Neutrophil (primary cell): Measurements from ENCODE around the gene STYX.

Experiments used
- H3K27ac ChIP-seq: fragments of 200-600 bp; sonication (generic); 2 replicates; pipeline ENCODE4 v1.5.1; 2016; ENCODE audit warnings: mild to moderate bottlenecking, moderate library complexity
- H3K27me3 ChIP-seq: fragments of 200-600 bp; sonication (generic); 2 replicates; pipeline ENCODE4 v1.6.0; 2016; ENCODE audit warnings: mild to moderate bottlenecking
- H3K36me3 ChIP-seq: fragments of 200-600 bp; sonication (generic); 2 replicates; pipeline ENCODE4 v1.5.1; 2017
- H3K4me1 ChIP-seq, 2 experiments: fragments of 200-600 bp in 1 of 2; sonication (generic) in 1 of 2; 1 replicate in 1 of 2; 2 replicates in 1 of 2; pipeline versions ENCODE4 v1.5.1 to v1.6.1; 2013 to 2016; ENCODE audit warnings: low read depth in 1 of 2, low read length in 1 of 2, mild to moderate bottlenecking in 1 of 2, moderate library complexity in 1 of 2; ENCODE audit not compliant: control insufficient read depth in 1 of 2, insufficient read depth in 1 of 2
- H3K4me3 ChIP-seq, 2 experiments: fragments of 200-600 bp in 1 of 2; sonication (generic) in 1 of 2; 1 replicate in 1 of 2; 2 replicates in 1 of 2; pipeline ENCODE4 v1.5.1; 2013 to 2016; ENCODE audit warnings: low read depth in 1 of 2, low read length in 1 of 2, mild to moderate bottlenecking in 1 of 2, moderate library complexity in 1 of 2
- H3K9me3 ChIP-seq: fragments of 200-600 bp; sonication (generic); 2 replicates; pipeline ENCODE4 v1.5.1; 2016
- CTCF ChIP-seq: fragments of 200-600 bp; sonication (generic); IDR thresholded peaks from 2 replicates; pipeline ENCODE4 v1.5.1; 2016; ENCODE audit warnings: antibody characterized with exemption

The STYX gene

DNA sequence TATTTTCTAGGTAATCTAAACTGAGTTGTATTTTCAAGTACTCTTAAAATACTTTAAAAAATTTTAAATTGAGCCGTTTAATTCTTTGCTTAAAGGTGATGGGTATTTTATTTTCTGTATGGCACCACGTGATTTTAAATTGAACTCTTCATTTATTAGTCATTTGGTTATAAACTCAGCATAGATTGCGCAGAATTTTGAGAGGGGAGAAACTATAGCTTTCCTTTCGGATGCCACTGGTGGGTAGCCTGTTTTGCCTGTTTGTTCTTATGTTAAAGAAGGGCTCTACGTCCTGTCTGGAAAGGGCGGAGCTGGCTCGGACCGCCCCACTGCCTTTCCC lies 411 bp upstream of the STYX start:
- peak overlapping the region; percentile 90 to 99 for H3K4me3 ChIP-seq
- no peak for TF ChIP-seq CTCF
- H3K9me3 ChIP-seq: no peaks in the 10 kb centered on the region
- H3K4me1 ChIP-seq: peaks cover 13 to 24% of the 10 kb centered on the region in 2 experiments
- peak overlapping the region; percentile 84 for H3K27ac ChIP-seq
- H3K36me3 ChIP-seq: peaks cover 25% of the 10 kb centered on the region
- no peaks in the 10 kb centered on the region for H3K27me3 ChIP-seq

DNA sequence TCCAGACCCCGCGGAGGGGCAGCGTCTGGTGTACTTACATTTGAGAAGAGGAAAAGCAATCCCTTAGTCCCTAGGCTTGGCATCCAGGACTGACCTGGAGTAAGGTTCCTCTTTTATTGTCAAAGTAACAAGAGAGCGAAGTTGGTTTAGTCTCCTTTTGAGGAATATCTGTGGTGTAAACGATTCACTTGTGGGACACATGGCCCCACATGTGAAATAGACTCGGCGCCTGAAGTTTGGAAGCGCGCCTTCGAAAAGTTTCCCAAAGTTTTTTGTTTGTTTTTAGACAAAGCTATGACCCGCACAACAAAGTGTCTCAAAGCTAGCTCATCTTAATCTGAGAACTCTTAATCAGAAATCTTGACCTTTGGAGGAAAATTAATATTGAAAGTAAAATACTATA lies 744 bp downstream of the STYX start:
- Histone ChIP-seq H3K9me3 (no peaks in the 10 kb centered on the region), H3K27ac (peak overlapping the region; percentile 84), H3K4me1 (peaks cover 21 to 36% of the 10 kb centered on the region in 2 experiments), H3K4me3 (peak overlapping the region; percentile 90 to 99), H3K36me3 (peaks cover 14% of the 10 kb centered on the region), H3K27me3 (no peaks in the 10 kb centered on the region)
- TF ChIP-seq CTCF: no peak

DNA sequence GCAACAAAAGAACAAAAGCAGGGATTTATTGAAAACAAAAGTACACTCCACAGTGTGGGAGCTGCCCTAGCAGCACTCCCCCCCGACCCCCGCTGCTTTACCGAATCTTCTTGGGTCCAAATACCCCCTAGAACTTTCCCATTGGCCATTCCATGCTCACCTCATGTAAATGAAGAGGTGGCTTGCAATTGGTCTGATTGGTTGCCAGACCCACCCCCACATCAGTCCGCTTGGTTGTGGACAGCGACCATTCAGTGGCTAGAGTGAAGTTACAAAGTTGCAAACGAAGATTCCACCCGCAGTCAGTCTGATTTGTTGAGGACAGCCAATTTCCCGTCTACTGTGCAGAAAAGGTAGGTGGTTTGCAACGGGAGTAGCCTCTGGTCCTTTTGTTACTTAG lies 3.9 kb downstream of the STYX start:
- no peak for TF ChIP-seq CTCF
- H3K36me3 ChIP-seq: no peaks in the 10 kb centered on the region
- H3K9me3 ChIP-seq: no peaks in the 10 kb centered on the region
- no peak overlapping the region for H3K4me3 ChIP-seq
- peak overlapping the region; percentile 45 for H3K27ac ChIP-seq
- peaks cover 25 to 44% of the 10 kb centered on the region in 2 experiments for H3K4me1 ChIP-seq
- H3K27me3 ChIP-seq: no peaks in the 10 kb centered on the region

- Histone ChIP-seq H3K27me3 (no peaks in the 10 kb centered on the region), H3K9me3 (no peaks in the 10 kb centered on the region), H3K4me3 (no peak overlapping the region), H3K4me1 (peaks cover 13 to 28% of the 10 kb centered on the region in 2 experiments), H3K27ac (peak overlapping the region; percentile 14), H3K36me3 (no peaks in the 10 kb centered on the region)
- TF ChIP-seq CTCF: no peak
These were observed 6.0 kb downstream of the STYX start for GRCh38 chr14:52735921-52736489.

GRCh38 chr14:52738409-52738808 lies 8.4 kb downstream of the STYX start:
- H3K27ac ChIP-seq: no peak overlapping the region
- TF ChIP-seq CTCF: no peak
- no peaks in the 10 kb centered on the region for H3K36me3 ChIP-seq
- no peak overlapping the region for H3K4me3 ChIP-seq
- H3K27me3 ChIP-seq: no peaks in the 10 kb centered on the region
- no peaks in the 10 kb centered on the region for H3K9me3 ChIP-seq
- H3K4me1 ChIP-seq: peaks cover 23 to 43% of the 10 kb centered on the region in 2 experiments

DNA sequence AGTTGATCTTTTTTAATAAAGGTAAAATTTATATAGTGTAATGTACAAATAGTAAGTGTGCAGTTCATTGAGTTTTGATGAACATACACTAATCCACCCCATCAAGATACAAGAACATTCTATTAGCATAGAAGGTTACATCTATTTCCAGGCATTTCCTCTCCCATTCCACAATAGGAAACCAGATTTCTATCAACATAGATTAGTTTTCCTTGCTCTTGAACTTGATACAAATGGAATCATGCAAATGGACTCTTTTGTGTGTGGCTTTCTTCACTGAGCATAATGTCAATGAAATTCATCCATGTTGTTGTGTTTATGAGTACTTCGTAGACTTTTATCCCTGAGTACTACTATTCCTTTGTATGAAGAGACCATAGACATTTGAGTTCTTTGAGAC lies 10.8 kb downstream of the STYX start:
- Histone ChIP-seq H3K4me3 (no peak overlapping the region), H3K27ac (no peak overlapping the region), H3K27me3 (no peaks in the 10 kb centered on the region), H3K9me3 (no peaks in the 10 kb centered on the region), H3K36me3 (peaks cover 7% of the 10 kb centered on the region), H3K4me1 (peaks cover 15 to 23% of the 10 kb centered on the region in 2 experiments)
- no peak for TF ChIP-seq CTCF
